HCEC 1CT (cell line): Measurements from ENCODE around the gene SAMD4A.
A peak's percentile ranks its signal among the peaks of the same experiment; 100 is the strongest.

Source experiments
- DNase-seq: peaks from one replicate; pipeline ENCODE4 v3.0.0-alpha.2; 2017

Gene SAMD4A

DNA sequence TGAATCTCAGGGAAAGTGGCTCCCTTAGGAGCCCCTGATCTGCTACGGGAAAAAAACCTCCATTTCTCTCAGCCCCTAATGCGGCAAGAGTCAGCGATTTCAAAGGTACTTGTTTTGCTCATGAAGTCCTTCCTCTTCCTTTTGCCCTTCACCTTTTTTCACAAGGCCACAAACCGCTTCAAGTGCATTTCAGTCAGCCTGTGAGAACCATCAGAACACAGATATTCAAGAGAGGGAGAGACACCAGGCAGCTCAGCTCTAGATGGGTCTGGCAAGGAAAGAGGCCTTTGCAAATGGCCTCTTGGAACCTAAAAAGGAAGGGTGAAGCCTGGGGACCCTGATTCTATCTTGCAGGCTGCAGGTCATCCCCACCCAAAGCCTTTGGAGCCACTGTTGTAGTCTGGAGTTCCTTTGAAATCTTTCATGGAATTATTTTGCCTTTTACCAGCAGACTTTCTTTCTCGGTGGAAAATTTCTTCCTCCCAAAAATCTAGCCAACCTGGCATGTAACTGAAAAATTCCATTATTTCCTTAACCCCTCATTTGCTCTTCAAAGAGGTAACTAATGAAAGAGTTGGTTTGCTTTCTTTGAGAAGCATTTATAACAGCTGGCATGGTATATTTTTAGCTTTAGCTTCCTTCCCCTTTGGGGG is 145.0 kb downstream of the SAMD4A start:
- no peak for DNase-seq

DNA sequence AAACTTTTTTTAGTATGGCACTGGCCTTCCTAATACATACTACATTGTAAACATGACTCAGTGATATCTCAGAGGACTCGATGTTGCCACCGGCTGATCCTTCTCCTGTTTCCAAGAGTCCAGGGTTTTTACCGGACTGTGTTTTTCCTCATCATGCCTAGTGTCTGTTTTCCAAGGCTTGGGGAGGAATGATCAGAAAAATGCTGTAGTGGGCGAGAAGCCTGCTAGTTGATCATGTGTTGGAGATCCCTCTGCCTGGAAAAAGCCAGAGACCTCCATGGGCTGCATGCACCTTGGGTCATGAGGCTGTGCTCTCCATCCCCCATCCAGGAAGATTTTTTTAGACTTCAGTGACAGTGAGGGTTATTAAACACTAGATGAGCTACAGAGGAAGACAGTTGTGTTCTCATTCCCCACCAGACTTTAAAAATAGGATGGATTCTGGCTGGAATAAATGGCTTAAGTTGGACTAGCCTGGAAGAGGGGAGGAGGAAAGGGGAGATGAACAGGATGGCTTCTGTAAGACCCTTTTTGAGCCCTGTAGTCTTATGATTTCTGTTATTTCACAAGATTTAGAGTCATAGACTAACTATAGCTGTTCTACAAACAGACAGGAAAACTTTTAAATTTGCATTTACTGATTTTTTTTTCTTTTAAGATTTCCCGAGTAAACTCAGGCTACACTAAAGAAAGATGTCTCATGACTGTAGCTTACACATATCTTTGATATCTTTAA is 145.7 kb downstream of the SAMD4A start:
- peak; percentile 72 for DNase-seq

DNA sequence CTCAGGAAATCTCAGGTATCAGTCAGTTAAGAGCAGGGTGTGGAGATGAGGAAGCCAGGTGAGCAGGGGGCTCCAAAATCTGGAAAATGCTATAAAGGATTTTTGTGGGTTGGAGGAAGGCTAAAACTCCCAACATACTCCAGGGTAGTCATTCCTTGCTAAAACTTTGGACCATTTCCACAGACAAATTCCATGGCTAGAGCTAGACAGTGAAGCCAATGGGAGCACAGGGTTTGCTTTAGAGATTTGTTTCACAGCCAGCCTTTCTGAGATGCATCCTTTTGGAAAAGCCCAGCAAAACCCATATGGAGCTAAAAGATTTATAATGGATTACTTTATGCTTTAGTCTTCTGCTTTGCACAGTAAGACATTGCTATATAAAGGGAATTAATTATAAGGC is 146.5 kb downstream of the SAMD4A start:
- peak; percentile 22 for DNase-seq

DNA sequence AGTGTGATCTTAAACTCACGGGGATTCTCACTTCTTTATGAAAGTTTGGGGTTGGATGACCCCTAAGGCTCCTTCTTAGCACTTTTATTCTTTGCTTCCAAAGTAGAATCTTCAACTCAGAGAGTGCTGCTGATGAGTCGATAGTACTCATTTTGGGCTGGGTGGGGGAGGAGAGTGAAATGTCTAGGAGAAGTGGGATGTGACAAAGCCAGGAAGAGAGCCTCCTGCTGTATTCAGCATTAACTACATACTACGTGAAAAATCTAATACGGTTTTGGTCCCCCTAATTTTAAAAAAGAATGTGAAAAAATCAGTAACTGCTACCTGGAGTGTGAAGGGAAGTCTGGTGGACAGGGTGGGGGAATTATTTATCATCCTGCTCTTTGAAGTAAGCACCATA is 148.3 kb downstream of the SAMD4A start:
- DNase-seq: peak; percentile 71

DNA sequence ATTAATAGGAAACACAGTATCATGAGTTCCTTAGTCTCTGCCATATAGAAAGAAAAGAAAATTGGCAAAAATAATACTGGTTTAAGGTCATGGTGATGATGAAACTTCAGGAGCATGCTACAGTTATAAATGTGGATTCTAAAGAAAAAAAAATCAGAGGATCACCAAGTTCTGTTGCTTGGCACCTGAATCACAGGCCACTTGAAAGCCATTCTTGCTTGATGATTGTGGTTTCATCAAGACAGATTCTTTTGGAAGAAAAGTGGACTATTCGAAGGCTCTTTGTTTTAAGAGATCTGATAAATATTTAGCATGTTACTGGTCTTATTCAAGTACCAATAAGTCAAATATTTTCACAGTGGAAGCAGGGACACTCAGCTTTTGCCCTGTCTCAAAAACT is 148.9 kb downstream of the SAMD4A start:
- no peak for DNase-seq

DNA sequence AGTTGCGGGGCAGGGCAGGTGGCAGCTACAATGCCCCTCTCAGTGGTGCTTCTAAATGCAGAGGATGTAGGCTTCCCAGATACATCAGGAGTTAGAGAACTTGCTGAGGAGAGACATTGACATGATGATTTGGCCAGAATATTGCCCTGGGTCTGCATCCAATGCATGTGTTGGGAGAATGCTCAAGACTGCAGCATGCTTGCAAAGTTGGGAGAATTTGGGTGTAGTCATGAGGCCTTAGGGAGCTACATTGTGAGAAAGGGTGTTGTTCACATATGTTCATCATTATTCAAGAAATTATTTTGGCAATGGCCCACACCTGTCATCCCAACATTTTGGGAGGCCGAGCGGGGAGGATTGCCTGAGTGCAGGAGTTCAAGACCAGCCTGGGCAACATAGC is 149.9 kb downstream of the SAMD4A start:
- DNase-seq: no peak

DNA sequence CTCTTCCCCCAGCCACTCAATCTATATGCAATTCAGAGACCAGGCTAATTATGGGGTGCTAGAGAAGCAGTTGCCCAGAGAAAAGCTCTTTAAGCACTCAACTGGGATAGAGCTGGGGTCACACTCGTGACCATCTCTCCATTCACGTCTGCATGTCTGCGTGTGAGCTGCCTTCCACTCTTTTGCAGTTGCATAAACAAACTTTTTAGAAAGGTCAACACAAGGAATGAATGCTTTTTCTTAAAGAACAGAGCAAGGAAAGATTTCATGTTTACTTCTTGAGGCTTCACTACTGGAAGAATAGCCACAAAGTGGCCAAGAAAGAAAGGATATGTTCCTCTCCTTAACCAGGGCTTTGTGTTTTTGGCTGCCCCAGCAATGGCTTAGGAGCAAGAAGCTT is 151.1 kb downstream of the SAMD4A start:
- DNase-seq: no peak

DNA sequence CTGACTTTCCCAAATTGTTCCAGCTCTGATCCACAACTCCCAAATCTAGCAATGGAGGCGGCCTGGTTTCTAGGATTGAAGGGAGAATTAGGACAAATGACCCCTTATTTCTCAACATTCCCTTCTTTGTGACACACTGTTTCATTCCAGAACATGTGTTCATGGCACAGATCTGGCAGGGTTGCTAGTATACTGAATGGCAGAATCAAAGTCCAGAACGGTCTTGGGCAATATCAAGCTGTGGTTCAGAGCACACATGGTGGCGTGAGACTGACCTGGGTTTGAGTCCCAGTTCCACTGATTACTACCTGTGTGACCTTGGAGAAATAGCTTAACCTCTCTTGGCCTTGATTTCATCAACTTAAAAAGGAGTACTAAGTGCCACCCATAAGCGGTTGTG is 152.5 kb downstream of the SAMD4A start:
- DNase-seq: no peak

DNA sequence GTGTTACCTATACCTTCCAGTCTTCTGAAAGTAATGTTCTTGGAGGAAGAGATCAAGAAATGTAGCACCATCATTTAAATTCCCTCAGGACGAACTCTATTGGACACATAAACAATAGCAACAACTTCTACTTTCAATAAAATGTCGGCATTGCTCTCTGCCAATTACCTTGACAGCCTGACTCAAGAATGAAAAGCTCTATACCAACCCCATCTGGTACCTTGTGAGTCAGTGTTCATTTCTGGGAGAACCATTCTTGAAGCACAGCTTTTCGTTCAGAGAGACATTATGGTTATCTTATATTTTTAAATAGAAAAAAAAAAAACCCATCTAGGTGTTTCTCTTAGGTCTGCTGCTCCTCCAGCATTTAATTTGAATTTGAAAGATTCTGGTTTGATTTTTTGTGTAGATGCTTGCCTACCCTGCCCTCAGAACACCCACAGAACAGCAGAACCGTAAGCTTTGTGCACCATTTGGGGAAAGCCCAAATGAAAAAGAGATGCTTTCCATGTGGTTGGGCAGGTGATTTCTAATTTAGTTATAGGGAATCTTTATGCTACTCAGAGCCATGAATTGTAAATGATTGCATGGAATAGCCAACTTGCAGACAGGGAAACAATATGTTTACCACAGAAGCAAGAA is 156.0 kb downstream of the SAMD4A start:
- peak; percentile 47 for DNase-seq

DNA sequence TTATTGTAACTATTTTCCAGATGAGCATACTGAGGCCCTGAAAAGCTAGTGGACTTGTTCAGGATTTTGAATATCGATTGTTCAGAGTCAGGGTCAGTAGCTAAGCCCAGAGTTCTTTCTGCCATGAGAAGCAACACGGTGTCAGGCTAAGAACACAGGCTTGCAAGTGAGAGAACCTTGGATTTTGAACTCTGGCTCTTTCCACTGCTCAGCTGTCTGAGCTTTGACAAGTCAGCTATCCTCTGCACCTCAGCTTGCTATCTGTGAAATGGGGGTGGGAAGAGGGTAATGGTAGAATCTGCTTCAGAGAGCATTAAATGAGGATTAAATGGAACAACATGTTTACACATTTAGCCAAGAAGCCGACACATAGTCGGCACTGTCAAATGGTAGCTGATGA is 157.2 kb downstream of the SAMD4A start:
- DNase-seq: no peak

DNA sequence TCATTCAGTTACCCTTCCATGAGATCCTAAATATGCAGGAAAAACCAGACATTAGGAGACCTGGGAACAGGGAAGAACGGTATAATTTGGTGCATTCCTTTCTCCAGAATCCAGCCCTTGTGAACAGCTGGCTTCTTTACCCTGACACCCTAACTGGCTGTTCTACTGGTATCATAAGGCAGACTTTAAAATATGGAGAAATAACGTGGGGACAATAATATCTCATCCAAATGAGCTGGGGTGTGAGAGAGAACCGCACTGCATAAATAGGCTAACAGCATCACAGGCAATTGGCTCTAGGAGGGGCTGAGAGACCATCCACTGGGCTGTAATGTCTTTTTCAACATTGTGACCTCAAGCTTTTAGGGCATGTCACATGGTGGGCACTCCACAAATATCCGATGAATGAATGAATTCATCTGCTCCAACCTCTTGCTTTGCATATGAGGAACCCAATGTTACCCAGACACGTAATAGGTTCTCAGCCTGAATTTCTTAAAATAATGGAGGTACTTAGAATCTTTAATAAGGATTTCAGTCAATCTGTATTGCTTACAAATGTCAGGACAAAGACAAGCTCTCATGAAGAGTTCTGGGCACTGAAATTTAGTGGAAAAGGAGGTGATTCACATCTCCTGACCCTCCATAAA is 157.9 kb downstream of the SAMD4A start:
- no peak for DNase-seq

DNA sequence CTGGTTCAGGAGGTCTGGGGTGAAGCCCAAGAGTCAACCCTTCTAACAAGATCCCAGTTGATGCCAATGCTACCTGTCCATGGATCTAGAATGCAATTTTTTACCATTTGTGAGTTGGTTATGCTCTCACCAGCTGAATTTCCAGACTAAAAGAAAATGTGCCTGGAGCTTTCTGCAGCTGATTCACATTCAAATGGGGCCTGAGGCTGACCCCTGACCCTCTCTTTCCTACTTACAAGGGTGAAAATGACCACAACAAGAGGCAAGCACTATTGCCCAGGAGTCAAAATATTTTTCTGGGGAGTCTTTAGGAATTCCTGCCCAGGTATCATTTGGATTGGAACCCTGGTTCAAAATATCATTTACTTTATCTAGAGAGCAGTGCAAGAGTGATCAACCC is 159.1 kb downstream of the SAMD4A start:
- DNase-seq: no peak

DNA sequence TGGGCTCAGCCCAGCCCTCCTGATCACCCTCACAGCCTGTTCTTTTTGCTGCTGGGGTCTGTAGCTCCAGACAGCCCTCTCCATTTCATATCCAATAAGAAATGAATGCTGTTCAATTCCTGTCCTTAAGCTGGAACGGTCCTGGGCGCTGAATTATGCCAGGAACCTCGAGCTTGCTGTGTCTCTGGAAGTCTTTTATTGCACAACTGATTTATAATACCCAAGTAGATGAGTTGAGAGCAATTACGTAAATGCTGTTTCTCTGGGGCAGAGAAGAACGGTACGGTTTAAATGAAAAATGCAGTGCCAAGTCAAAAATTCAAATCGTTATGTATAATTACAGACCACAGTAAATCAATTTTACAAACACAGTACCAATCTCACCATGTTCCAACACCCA is 161.0 kb downstream of the SAMD4A start:
- DNase-seq: no peak

DNA sequence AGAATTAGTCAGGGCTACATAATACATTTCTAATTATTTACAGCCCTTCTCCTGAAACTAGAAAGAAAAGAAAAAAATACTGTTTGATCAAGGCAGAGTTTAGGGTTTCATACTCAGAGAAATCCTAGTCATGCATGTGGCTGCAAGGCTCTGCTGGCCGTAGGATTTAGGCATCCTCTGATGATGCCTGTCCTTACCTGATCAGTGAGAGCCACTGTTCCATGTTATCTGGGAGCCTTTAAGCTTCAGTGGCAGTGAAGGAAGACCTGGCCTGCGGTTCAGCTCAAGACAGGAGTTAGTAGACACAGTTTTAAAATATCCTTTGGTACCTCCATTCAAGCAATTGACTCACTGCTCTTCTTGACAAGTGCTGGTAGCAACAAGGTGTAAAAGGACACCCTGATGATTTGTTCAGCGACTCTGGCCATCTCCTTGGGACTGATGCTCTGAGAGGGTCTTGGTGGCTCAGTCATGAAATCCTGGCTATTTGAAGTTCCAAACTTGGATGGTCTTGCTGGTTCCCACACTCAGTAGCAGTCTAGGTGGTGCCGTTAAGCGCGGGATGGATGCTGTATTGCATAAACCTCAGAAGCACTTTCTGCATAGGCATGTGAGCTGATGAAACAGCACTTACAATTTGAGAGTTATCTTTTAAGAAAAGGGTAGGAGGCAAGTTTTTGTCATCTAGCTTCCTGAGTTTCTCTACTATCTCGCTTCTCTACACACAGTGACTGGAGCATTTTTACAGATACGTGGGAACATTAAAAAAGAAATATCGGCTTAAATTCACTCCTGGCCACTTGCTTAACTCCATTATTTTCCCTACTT is 162.0 kb downstream of the SAMD4A start:
- no peak for DNase-seq

DNA sequence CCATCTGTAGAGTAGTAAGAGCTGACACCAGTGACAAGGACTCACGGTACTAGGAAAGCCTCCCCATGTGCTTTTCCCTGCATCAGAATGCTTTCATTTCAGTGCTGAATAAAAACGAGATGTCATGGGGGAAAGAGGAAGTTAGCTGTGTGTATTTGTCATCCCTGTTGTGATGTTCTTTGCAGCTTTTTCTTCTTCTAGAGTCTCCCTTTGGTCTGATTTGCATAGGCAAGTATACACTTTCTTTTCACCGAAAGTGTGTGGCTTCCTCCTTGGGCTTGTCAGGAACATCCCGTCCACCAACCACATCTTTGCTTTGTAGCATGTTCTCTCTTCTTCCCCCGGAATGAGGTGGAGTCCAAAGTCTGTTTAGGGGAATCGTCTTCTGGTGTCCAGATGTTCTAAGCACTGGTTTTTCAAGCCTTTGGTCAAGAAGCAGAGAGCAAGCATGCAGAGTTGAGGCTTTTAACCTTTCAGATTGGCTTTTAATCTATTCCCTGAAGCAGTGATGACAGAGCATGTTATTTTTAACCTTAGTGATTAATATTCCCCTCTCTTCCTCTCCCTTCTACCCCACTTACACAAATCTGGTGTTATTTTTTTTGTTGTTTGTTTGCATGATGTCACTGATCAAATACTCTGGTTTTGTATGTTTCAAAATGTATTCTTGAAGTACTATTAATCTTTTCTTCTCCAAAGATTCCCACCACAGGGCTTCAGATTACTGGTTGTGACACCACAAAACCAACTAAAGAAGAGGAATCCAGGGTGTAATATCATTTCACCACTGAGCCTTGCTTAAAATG is 163.4 kb downstream of the SAMD4A start:
- DNase-seq: peak; percentile 96

DNA sequence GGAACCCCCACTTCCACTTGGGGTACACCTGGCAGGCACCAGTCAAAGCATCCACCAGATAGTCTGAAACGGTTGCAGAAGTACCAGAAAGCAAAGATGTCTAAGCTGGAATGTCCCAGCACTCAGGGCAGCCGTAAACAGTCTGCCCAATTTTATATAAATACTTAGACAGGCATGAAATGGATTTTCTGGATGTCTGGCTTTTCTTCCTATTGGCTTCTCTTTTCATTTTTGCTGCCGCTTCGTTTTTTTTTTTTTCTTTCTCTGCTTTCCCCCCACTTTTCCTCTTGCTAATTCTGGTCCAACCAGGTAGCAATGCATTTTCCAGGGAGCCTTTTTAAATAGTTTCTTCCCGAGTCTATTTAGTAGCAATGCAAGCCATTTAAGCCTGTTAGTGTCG is 168.0 kb downstream of the SAMD4A start:
- DNase-seq: no peak

DNA sequence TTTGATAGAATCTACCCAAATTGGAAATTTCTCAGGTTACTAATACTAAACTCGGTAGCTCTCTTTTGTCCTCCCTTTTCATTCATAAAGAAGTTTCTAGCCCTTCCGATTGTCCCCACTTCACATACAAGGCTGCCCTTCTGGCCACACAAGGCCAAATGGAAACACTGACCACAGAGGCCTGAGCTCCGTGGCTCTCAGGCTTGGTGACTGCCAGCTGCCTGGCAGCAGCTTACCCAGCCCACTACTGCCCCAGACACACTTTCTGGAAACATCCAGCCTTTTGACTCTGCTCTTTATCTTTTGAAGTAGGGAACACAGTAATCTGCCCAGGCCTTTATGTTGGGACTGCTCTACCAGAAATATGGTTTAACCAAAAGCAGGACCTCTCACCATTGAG is 168.5 kb downstream of the SAMD4A start:
- no peak for DNase-seq

DNA sequence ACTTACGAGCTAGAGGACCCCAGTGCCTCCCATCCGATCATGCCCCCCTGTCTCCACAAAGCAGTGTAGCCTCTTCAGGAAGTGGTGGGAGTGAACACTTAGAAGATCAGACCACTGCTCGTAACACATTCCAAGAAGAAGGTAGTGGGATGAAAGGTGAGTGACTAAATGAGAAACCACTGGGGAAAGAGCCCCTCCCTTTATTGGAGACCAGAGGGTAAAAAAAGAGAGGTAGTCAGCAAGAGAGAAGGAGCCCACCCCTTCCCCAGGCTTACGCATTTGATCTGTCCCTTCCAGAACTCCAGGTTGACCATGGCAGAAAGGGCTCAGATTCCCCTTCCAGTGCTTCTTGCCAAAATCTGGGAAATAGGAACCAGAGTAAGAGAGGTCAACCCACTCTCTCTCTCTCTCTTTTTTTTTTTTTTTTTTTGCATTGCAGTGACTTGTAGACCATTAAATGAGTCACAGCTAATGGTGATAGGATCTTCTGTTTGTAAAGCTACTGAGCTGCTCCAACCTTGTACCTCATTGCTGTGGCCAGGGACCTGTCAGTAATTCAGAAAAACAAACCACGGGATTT is 170.3 kb downstream of the SAMD4A start:
- DNase-seq: peak; percentile 70

DNA sequence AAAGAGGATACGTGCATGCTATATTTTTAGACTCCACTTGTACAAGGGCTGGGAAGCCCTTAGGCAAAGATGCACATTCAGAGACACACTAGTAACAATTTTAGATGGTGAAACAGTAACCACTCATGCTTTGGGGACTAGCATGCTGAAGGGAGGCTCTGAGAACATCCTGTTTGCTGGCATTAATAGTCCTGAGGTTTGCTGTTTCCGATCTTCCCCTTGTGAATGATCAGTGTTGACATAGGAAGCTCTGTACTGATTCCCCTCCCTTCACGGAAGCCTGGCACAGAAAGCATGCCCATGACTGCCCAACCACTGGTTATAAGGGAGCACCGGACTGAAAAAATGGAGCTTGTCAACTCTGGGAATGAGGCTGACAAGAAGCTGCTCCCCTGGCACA is 171.1 kb downstream of the SAMD4A start:
- no peak for DNase-seq

DNA sequence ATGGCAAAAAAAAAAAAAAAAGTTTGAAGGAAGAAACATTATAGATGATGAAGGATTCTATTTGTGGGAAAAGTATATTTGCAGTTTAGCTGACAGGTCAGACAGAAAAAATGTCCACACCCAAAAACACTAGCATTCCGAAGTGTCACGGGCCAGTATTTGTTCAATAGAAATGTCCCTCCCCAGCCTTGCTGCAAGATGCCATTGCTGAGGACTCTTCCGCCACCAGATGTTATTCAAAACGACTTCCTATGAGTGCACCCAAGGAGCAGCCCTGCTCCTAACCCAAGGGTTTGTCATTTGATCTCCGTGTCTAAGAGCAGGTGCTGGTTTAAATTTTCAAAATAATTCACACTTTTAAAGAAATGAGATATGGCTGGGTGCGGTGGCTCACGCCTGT is 172.6 kb downstream of the SAMD4A start:
- DNase-seq: no peak

DNA sequence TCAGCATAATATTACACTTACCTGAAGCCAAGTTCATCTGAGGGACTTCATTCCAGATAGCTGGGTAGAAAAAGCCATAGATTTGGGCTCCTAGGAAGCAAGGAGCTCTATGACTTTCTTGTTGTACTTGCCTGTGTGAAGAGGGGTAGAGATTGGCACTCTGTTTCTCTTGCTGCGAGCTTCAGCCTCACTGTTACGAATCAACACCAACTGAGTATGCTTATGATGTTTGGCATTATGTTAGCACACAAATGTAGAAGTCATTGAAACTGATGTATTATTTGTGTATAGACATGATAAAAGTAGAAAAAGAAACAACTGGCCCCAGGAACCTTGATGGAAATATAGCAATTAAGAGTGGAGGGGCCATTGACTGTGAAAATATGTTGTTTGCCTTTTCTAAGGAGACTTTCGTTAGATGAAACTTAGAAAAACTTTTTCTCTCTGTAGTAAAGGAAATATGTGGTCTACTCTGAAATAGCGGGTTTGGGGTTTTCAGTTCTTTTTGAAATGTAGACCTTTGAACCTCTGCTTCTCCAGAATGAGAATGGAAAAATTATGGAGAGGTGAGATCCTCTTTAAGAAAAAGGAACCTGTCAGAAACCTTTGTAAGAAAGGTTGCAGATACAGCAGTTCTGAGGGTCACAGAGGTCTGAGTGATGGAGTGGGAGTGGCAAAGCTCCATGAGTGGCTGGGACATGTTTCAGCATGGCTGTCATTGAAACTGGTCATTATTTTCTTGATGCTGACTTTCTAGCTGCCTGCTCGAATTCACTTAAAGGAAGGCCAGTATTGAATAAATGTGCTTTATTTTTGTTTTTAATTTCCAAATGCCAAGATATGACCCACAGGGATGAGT is 175.8 kb downstream of the SAMD4A start:
- DNase-seq: no peak
